Measurements from ENCODE around the gene OXT. TPM values are rescaled to one million over a fixed set of nuclear protein-coding genes. Genes with fewer than 3 reads are reported as not detected.
A peak's percentile ranks its signal among the peaks of the same experiment; 100 is the strongest.
"Not testable (repeated sequence)": the region's sequence is repeated elsewhere in the genome, so short reads cannot be mapped to it uniquely, and the experiment has no call there.

The OXT gene
- total RNA-seq, 1 donor from 2014 or later = not detected

DNA sequence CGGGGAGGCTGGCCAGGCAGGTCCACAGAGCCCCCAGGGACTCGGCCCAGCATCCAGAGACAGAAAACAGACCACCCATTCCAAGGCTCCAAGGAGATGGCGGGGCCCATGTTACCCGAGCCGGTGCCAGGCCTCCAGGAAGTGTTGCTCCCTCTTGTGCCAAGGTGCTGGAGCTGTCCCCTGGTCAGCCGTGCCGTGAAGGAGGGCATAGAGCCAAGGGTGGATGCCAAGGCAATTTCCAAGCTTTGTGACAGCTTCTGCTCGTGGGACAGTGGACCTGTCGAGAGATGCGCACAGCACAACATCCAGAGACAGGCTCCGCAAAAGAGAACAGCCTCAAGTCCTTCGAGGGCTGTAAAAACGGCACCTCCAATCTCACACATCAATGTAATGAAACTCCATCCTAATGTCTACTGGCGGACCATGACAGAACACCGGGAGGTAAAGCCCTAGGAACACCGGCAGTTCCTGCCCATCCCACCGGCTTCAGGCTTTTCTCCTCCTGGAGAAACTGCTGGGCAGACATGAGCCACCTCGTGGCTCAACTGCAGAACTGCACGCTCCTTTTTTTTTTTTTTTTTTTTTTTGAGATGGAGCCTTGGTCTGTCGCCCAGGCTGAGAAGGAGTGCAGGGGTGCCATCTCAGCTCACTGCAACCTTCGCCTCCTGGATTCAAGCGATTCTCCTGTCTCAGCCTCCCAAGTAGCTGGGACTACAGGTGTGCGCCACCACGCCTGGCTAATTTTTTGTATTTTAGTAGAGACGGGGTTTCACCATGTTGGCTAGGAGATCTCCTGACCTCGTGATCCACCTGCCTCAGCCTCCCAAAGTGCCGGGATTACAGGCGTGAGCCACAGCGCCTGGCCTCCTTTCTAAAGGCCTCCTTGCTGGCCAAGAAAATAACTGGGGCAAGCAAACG, 44.0 kb downstream of the OXT start:
- peaks cover 3% of the 10 kb centered on the region for H3K4me1 ChIP-seq
- intact Hi-C loops (cut with DNase I) = no loop called here
- no peak for DNase-seq
- no peak overlapping the region for H3K4me3 ChIP-seq
- H3K27me3 ChIP-seq = no peaks in the 10 kb centered on the region
- H3K36me3 ChIP-seq = no peaks in the 10 kb centered on the region
- peak; percentile 73 for ATAC-seq
- no peaks in the 10 kb centered on the region for H3K9me3 ChIP-seq
- TF ChIP-seq CTCF (IDR thresholded peaks at IDR 0.05) = peak; percentile 82
- no peak overlapping the region for H3K27ac ChIP-seq

DNA sequence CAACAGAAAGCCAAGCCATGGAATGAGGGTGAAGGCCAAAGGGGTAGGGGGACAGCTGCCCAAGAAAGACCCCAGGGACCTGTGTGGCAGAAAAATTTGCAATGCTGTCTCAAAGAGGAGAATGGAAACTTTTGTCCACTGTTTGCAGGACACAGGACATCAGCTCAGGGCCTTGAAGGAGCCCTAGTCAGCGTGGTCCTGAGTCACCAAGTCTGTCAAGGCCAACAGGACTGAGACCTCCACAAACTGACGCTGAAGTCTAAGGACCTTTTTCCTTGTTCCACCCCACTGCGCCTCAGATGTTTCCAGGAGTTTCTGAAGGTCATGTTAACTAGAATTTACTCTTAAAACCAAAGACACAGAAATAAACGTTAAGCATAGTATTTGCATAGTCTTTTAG, 44.9 kb downstream of the OXT start:
- intact Hi-C loops (cut with DNase I) = no loop called here
- no peak for ATAC-seq

GRCh38 chr20:3117839-3118379, 46.5 kb downstream of the OXT start:
- peaks cover 21% of the 10 kb centered on the region for H3K36me3 ChIP-seq
- ATAC-seq = peak; percentile 85
- DNase-seq = peak; percentile 75
- H3K4me3 ChIP-seq; intact Hi-C loops (cut with DNase I); H3K27me3 ChIP-seq; H3K9me3 ChIP-seq; H3K4me1 ChIP-seq: not testable (repeated sequence)
- H3K27ac ChIP-seq = peak overlapping the region; percentile 70
- TF ChIP-seq CTCF (IDR thresholded peaks at IDR 0.05) = peak; percentile 61

More for the DNA sequence above, 44.9 kb downstream of the OXT start:
- no peaks in the 10 kb centered on the region for H3K27me3 ChIP-seq
- H3K27ac ChIP-seq = no peak overlapping the region
- H3K4me1 ChIP-seq = peaks cover 3% of the 10 kb centered on the region
- TF ChIP-seq CTCF (IDR thresholded peaks at IDR 0.05) = no peak
- peaks cover 8% of the 10 kb centered on the region for H3K36me3 ChIP-seq
- no peak for DNase-seq
- H3K4me3 ChIP-seq = no peak overlapping the region
- no peaks in the 10 kb centered on the region for H3K9me3 ChIP-seq

DNA sequence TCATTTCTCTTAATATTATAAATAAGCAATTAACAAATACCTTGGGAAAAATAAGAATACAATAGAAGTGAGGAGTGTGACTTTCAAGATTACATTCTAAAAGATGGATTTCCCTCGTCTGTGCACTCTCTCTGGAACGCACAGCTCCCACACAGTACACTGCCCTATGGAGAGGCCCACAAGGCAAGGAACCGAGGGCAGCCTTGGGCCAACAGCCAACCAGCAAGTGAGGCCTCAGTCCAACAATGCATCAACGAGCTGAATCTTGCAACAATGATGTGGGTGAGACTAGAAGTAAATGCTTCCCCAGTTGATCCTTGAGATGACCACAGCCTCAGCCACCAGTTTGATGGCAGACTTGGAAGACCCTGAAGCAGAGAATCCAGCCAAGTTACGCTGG, 47.6 kb downstream of the OXT start:
- intact Hi-C loops (cut with DNase I) = no loop called here
- H3K27ac ChIP-seq = no peak overlapping the region
- H3K27me3 ChIP-seq = no peaks in the 10 kb centered on the region

DNA sequence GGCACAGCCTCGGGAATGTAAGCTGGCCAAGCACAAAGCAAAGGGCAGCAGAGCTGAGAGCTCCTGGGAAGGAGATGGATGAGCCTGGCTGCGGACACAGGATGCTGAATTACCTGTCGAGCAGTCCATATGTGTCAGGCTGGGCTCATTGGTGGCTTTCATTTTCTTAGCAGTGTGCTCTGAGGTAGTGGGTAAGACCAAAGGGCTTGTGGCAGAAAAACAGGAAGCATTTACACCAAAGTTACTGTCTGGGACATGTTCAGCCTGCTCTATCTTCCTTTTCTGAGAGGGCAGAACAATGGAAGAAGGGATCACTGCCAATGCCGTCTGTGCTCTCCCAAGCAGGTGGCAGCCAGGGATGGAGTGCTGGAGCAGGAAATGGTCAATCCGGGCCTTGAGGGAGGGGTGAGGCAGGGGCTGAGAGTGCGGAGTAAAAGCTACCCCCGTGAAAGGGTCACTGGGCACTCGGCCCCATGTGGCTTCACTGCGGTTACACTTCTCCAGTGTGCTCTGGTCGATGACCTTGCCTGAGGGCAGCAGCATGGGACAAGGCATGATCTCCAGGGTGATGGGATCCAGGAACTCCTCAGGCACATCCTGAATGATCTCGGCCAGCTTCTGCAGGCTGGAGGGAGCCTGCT, 50.0 kb downstream of the OXT start:
- ATAC-seq (no peak), DNase-seq (no peak)
- TF ChIP-seq CTCF (IDR thresholded peaks at IDR 0.05) = no peak
- intact Hi-C loops (cut with DNase I) = no loop called here
- H3K36me3 ChIP-seq = peaks cover 21% of the 10 kb centered on the region
- H3K4me3 ChIP-seq = no peak overlapping the region
- no peaks in the 10 kb centered on the region for H3K9me3 ChIP-seq
- H3K4me1 ChIP-seq = peaks cover 3% of the 10 kb centered on the region
- H3K27ac ChIP-seq = no peak overlapping the region
- no peaks in the 10 kb centered on the region for H3K27me3 ChIP-seq

More for the DNA sequence above, 47.6 kb downstream of the OXT start:
- ATAC-seq = no peak
- no peak for DNase-seq
- TF ChIP-seq CTCF (IDR thresholded peaks at IDR 0.05) = no peak
- Histone ChIP-seq H3K9me3 (no peaks in the 10 kb centered on the region), H3K4me1 (peaks cover 3% of the 10 kb centered on the region), H3K36me3 (peaks cover 21% of the 10 kb centered on the region), H3K4me3 (no peak overlapping the region)

Other genes starting within 250 kb of the OXT start
- 44.3 TPM for gene PCED1A, start 231.0 kb upstream of the OXT start, total RNA-seq
- 34.8 TPM for gene VPS16, start 230.9 kb upstream of the OXT start, total RNA-seq
- gene PTPRA, start 198.1 kb upstream of the OXT start, total RNA-seq = 69.6 TPM
- not detected for gene GNRH2, start 28.0 kb upstream of the OXT start, total RNA-seq
- 32.0 TPM for gene MRPS26, start 25.6 kb upstream of the OXT start, total RNA-seq
- not detected for gene AVP, start 13.1 kb downstream of the OXT start, total RNA-seq
- gene FASTKD5, start 88.2 kb downstream of the OXT start, total RNA-seq = 18.0 TPM
- 7.9 TPM for gene UBOX5, start 88.2 kb downstream of the OXT start, total RNA-seq
- 21.5 TPM for gene LZTS3, start 101.9 kb downstream of the OXT start, total RNA-seq
- gene DDRGK1, start 133.1 kb downstream of the OXT start, total RNA-seq = 108 TPM
- 43.4 TPM for gene ITPA, start 137.9 kb downstream of the OXT start, total RNA-seq
- 2.7 TPM for gene SLC4A11, start 167.6 kb downstream of the OXT start, total RNA-seq